WTC11 (cell line): ENCODE data around the gene RIPK1. TPM values are rescaled to one million over a fixed set of nuclear protein-coding genes. Genes with fewer than 3 reads are reported as not detected.

ENCODE experiments used
- ATAC-seq: fragments of 200-7000 bp; cut with Tn5 transposase; 2 replicates; pipeline ENCODE4 v1.10.0; 2021; ENCODE audit warnings: mild to moderate bottlenecking, moderate library complexity
- CTCF ChIA-PET: fragments of 300-600 bp; sonication (Branson Sonifier 250); formaldehyde crosslinking; loops from one replicate; lab custom pipeline; 2021; ENCODE audit warnings: antibody characterized with exemption; lab: Charles Lee
- POLR2A ChIA-PET: fragments of 350-600 bp; sonication (Branson Sonifier 250); formaldehyde crosslinking; loops from one replicate; lab custom pipeline; 2021; ENCODE audit warnings: antibody characterized with exemption; lab: Charles Lee
- DNase-seq: peaks from one replicate; pipeline ENCODE4 v3.0.0; 2021; ENCODE audit warnings: low spot score
- H3K27ac Mint-ChIP-seq: 2 replicates; pipeline ENCODE4 v1.8.0; 2021; ENCODE audit warnings: mixed read lengths
- H3K27me3 Mint-ChIP-seq: 2 replicates; pipeline ENCODE4 v1.8.0; 2021; ENCODE audit warnings: low read depth, mild to moderate bottlenecking, moderate library complexity, mixed read lengths
- H3K36me3 Mint-ChIP-seq: 2 replicates; pipeline ENCODE4 v1.8.0; 2021; ENCODE audit warnings: mixed read lengths
- H3K4me1 Mint-ChIP-seq: 2 replicates; pipeline ENCODE4 v1.8.0; 2022; ENCODE audit warnings: mixed read lengths
- H3K4me3 Mint-ChIP-seq: 2 replicates; pipeline ENCODE4 v1.8.0; 2021; ENCODE audit warnings: mild to moderate bottlenecking, moderate library complexity, mixed read lengths
- H3K9me3 Mint-ChIP-seq: 2 replicates; pipeline ENCODE4 v1.8.0; 2021; ENCODE audit warnings: mixed read lengths
- CBFB ChIP-seq: sonication (generic); formaldehyde crosslinking; IDR thresholded peaks from 2 replicates; pipeline ENCODE4 v1.8.1; 2022; ENCODE audit warnings: mild to moderate bottlenecking, low read depth, missing genetic modification reagents
- CREM ChIP-seq: sonication (generic); formaldehyde crosslinking; IDR thresholded peaks from 2 replicates; pipeline ENCODE4 v1.8.1; 2022; ENCODE audit warnings: mild to moderate bottlenecking, missing genetic modification reagents, moderate library complexity
- ELF4 ChIP-seq: sonication (generic); formaldehyde crosslinking; IDR thresholded peaks from 2 replicates; pipeline ENCODE4 v1.8.1; 2022; ENCODE audit warnings: low read depth, mild to moderate bottlenecking, moderate library complexity, missing genetic modification reagents
- KAT7 ChIP-seq: sonication (generic); formaldehyde crosslinking; IDR thresholded peaks from 2 replicates; pipeline ENCODE4 v1.8.1; 2023; ENCODE audit warnings: missing genetic modification reagents, mild to moderate bottlenecking, borderline replicate concordance
- MYBL2 ChIP-seq: sonication (generic); formaldehyde crosslinking; IDR thresholded peaks from 2 replicates; pipeline ENCODE4 v1.8.1; 2023; ENCODE audit warnings: mild to moderate bottlenecking, moderate library complexity, missing genetic modification reagents
- NFATC4 ChIP-seq: fragments of 250-450 bp; sonication (Bioruptor Pico); IDR thresholded peaks from 2 replicates; pipeline ENCODE4 v1.9.0; 2021; ENCODE audit warnings: mild to moderate bottlenecking
- NFE2L1 ChIP-seq: sonication (generic); formaldehyde crosslinking; IDR thresholded peaks from 2 replicates; pipeline ENCODE4 v1.8.1; 2023; ENCODE audit warnings: missing genetic modification reagents
- PRRX2 ChIP-seq: fragments of 250-450 bp; sonication (Bioruptor Pico); IDR thresholded peaks from 2 replicates; pipeline ENCODE4 v1.8.0; 2021; ENCODE audit warnings: mild to moderate bottlenecking
- SMAD3 ChIP-seq: sonication (generic); formaldehyde crosslinking; IDR thresholded peaks from 2 replicates; pipeline ENCODE4 v1.8.0; 2022; ENCODE audit warnings: missing genetic modification reagents, mild to moderate bottlenecking, borderline replicate concordance
- TEAD1 ChIP-seq: sonication (generic); formaldehyde crosslinking; IDR thresholded peaks from 2 replicates; pipeline ENCODE4 v1.8.0; 2022; ENCODE audit warnings: mild to moderate bottlenecking, missing genetic modification reagents
- TP53 ChIP-seq: sonication (generic); formaldehyde crosslinking; IDR thresholded peaks from 2 replicates; pipeline ENCODE4 v1.8.1; 2023; ENCODE audit warnings: mild to moderate bottlenecking, missing genetic modification reagents
- ZBTB21 ChIP-seq: sonication (generic); formaldehyde crosslinking; IDR thresholded peaks from 2 replicates; pipeline ENCODE4 v1.8.1; 2023; ENCODE audit warnings: mild to moderate bottlenecking, missing genetic modification reagents, borderline replicate concordance
- ZNF219 ChIP-seq: sonication (generic); formaldehyde crosslinking; IDR thresholded peaks from 2 replicates; pipeline ENCODE4 v1.8.0; 2023; ENCODE audit warnings: missing genetic modification reagents, mild to moderate bottlenecking, borderline replicate concordance
- ZNF317 ChIP-seq: sonication (generic); formaldehyde crosslinking; IDR thresholded peaks from 2 replicates; pipeline ENCODE4 v1.8.1; 2023; ENCODE audit warnings: low read depth, mild to moderate bottlenecking, moderate library complexity, missing genetic modification reagents, borderline replicate concordance
- ZNF416 ChIP-seq: fragments of 250-450 bp; sonication (Bioruptor Pico); IDR thresholded peaks from 2 replicates; pipeline ENCODE4 v1.9.0; 2021; ENCODE audit warnings: mild to moderate bottlenecking, inconsistent platforms
- ZNF671 ChIP-seq: fragments of 250-450 bp; sonication (Bioruptor Pico); IDR thresholded peaks from 2 replicates; pipeline ENCODE4 v1.8.0; 2021; ENCODE audit warnings: mild to moderate bottlenecking
- total RNA-seq: library from RNA; stranded (reverse); gene quantifications from 3 replicates; pipeline ENCODE4 v1.2.3, GENCODE V29; 2021
- TF ChIP-seq, protein P1 (sequence below): sonication (generic); formaldehyde crosslinking; IDR thresholded peaks from 2 replicates; pipeline ENCODE4 v1.8.1; 2023; ENCODE audit warnings: mild to moderate bottlenecking, missing genetic modification reagents, moderate library complexity
- TF ChIP-seq, protein P2 (sequence below): sonication (generic); formaldehyde crosslinking; IDR thresholded peaks from 2 replicates; pipeline ENCODE4 v1.8.1; 2023; ENCODE audit warnings: mild to moderate bottlenecking, missing genetic modification reagents
- TF ChIP-seq, protein P3 (sequence below): sonication (generic); formaldehyde crosslinking; IDR thresholded peaks from 2 replicates; pipeline ENCODE4 v1.8.1; 2023; ENCODE audit warnings: mild to moderate bottlenecking, missing genetic modification reagents, borderline replicate concordance
- TF ChIP-seq, protein P4 (sequence below): fragments of 250-450 bp; sonication (Bioruptor Pico); IDR thresholded peaks from 2 replicates; pipeline ENCODE4 v1.9.0; 2021; ENCODE audit warnings: moderate library complexity, mild to moderate bottlenecking, inconsistent platforms, borderline replicate concordance

Gene RIPK1
- total RNA-seq, 1 experiment from 2014 or later: 8.7 TPM

DNA sequence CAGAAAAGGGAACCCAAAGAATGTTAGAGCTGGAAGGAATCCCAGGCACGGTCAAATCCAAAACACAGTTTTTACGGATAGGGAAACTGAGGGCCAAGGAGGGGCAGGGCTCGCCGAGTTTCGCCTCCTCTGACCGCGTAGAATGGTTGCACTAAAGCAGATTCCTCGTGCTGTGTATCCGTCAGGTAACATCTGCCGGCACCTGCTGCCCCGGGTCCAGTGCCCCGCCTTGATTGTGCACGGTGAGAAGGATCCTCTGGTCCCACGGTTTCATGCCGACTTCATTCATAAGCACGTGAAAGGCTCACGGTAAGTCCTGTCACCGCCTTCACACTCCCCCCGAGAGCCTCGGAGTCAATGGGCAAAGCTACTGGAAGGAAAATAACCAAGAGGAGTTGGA, 71.9 kb downstream of the RIPK1 start (continued):
- no peak for TF ChIP-seq PRRX2 (CRISPR knock-in tag)
- TF ChIP-seq CBFB (CRISPR knock-in tag): no peak
- TF ChIP-seq ELF4 (CRISPR knock-in tag): no peak
- TF ChIP-seq NFE2L1 (CRISPR knock-in tag): no peak
- TF ChIP-seq ZNF671 (CRISPR knock-in tag): no peak

DNA sequence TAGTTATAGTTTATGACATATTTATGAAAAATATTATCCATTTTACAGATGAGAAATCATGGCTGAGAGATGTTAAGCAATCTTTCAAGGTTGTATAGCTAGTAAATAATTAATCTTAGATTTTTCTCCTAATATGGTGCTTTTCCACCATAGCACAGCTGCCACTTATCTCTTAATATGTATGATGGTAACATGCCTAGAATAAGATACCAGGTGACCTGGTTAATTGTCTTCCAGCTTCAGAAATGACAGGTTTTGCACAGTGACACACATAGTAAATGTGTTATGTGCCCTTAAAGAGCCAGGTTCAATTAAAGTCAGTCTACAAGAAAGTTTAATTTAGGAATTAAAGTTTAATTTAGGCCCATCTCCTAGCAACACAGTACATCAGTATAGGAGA, 74.2 kb downstream of the RIPK1 start:
- ChIA-PET CTCF (interaction anchor here (1.1 to 1.6 kb wide), 3 partner anchors 16 to 109 kb away, joined by 3 to 6 read pairs (median 5); no protein-coding TSS in a partner anchor), POLR2A (no interaction called here)
- H3K36me3 Mint-ChIP-seq: peaks cover 61% of the 10 kb centered on the region
- H3K4me3 Mint-ChIP-seq: no peak overlapping the region
- ATAC-seq: no peak
- TF ChIP-seq, protein P1, sequence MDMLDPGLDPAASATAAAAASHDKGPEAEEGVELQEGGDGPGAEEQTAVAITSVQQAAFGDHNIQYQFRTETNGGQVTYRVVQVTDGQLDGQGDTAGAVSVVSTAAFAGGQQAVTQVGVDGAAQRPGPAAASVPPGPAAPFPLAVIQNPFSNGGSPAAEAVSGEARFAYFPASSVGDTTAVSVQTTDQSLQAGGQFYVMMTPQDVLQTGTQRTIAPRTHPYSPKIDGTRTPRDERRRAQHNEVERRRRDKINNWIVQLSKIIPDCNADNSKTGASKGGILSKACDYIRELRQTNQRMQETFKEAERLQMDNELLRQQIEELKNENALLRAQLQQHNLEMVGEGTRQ (CRISPR knock-in tag): no peak
- TF ChIP-seq MYBL2 (CRISPR knock-in tag) (no peak), TP53 (no peak), NFATC4 (CRISPR knock-in tag) (no peak), KAT7 (CRISPR knock-in tag) (no peak), ZBTB21 (CRISPR knock-in tag) (no peak), TEAD1 (no peak), CBFB (CRISPR knock-in tag) (no peak), ZNF219 (CRISPR knock-in tag) (no peak), ZNF416 (CRISPR knock-in tag) (no peak), ZNF317 (CRISPR knock-in tag) (no peak), CREM (CRISPR knock-in tag) (no peak), PRRX2 (CRISPR knock-in tag) (no peak), SMAD3 (CRISPR knock-in tag) (no peak)
- TF ChIP-seq, protein P2, sequence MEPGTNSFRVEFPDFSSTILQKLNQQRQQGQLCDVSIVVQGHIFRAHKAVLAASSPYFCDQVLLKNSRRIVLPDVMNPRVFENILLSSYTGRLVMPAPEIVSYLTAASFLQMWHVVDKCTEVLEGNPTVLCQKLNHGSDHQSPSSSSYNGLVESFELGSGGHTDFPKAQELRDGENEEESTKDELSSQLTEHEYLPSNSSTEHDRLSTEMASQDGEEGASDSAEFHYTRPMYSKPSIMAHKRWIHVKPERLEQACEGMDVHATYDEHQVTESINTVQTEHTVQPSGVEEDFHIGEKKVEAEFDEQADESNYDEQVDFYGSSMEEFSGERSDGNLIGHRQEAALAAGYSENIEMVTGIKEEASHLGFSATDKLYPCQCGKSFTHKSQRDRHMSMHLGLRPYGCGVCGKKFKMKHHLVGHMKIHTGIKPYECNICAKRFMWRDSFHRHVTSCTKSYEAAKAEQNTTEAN (CRISPR knock-in tag): no peak
- TF ChIP-seq, protein P3, sequence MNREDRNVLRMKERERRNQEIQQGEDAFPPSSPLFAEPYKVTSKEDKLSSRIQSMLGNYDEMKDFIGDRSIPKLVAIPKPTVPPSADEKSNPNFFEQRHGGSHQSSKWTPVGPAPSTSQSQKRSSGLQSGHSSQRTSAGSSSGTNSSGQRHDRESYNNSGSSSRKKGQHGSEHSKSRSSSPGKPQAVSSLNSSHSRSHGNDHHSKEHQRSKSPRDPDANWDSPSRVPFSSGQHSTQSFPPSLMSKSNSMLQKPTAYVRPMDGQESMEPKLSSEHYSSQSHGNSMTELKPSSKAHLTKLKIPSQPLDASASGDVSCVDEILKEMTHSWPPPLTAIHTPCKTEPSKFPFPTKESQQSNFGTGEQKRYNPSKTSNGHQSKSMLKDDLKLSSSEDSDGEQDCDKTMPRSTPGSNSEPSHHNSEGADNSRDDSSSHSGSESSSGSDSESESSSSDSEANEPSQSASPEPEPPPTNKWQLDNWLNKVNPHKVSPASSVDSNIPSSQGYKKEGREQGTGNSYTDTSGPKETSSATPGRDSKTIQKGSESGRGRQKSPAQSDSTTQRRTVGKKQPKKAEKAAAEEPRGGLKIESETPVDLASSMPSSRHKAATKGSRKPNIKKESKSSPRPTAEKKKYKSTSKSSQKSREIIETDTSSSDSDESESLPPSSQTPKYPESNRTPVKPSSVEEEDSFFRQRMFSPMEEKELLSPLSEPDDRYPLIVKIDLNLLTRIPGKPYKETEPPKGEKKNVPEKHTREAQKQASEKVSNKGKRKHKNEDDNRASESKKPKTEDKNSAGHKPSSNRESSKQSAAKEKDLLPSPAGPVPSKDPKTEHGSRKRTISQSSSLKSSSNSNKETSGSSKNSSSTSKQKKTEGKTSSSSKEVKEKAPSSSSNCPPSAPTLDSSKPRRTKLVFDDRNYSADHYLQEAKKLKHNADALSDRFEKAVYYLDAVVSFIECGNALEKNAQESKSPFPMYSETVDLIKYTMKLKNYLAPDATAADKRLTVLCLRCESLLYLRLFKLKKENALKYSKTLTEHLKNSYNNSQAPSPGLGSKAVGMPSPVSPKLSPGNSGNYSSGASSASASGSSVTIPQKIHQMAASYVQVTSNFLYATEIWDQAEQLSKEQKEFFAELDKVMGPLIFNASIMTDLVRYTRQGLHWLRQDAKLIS: no peak
- TF ChIP-seq, protein P4, sequence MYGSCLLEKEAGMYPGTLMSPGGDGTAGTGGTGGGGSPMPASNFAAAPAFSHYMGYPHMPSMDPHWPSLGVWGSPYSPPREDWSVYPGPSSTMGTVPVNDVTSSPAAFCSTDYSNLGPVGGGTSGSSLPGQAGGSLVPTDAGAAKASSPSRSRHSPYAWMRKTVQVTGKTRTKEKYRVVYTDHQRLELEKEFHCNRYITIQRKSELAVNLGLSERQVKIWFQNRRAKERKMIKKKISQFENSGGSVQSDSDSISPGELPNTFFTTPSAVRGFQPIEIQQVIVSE (CRISPR knock-in tag): no peak
- TF ChIP-seq, all 79 proteins: peak for 0
- Mint-ChIP-seq H3K27me3 (no peaks in the 10 kb centered on the region), H3K4me1 (peaks cover 20% of the 10 kb centered on the region), H3K27ac (peak overlapping the region; percentile 18; the same call in 1 of the 2 replicates), H3K9me3 (peaks cover 7% of the 10 kb centered on the region)
- no peak for DNase-seq
